SU-DHL-6 (cell line): ENCODE results near the gene CDX2.

Experiments used
- CTCF ChIP-seq: fragments of 200-600 bp; sonication (generic); IDR thresholded peaks from one replicate; pipeline ENCODE4 v1.5.1; 2017; ENCODE audit warnings: antibody characterized with exemption, mild to moderate bottlenecking, low read length, moderate library complexity; ENCODE audit not compliant: insufficient read depth, poor library complexity, severe bottlenecking
- EZH2phosphoT487 ChIP-seq: fragments of 200-600 bp; sonication (generic), shearing (Covaris generic); conservative IDR thresholded peaks from 2 replicates; pipeline ENCODE4 v1.6.1; 2018; ENCODE audit warnings: mild to moderate bottlenecking, antibody characterized with exemption, low read length, moderate library complexity, mixed read lengths

- no peak for TF ChIP-seq CTCF
- no peak for TF ChIP-seq EZH2phosphoT487
Measured at GRCh38 chr13:27965343-27965739, 3.8 kb downstream of the CDX2 start.
